Limb (tissue), 2 donors: ENCODE data around the gene HAUS7.

Experiments
- DNase-seq, 2 donors: peaks; one replicate each; pipeline ENCODE4 v3.0.0-alpha.2; 2016; ENCODE audit errors: extremely low spot score in 2 of 2

Gene HAUS7

GRCh38 chrX:153499876-153500275, 29.5 kb upstream of the HAUS7 start:
- DNase-seq: no peak

DNA sequence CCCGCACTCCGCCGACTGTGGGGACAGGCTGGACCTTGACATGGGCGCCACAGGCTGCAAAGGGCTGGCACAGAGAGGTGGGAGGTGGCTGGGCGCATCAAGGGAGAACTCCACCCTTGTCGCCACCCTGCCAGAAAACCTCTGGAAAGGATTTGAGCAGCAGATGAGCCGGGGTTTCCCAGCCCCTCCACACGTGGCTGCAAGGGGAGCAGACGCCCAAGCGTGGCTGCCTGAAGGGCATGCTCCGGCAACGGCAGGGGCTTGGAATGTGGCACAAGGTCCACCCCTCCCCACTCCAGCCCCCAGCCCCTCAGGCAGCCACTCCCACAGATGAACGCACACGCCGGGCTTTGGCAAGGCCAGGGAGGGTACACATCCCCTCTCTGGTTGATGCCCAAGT, 29.0 kb upstream of the HAUS7 start:
- DNase-seq: no peak

- DNase-seq: no peak
Observed at GRCh38 chrX:153498453-153498852, 28.1 kb upstream of the HAUS7 start.

DNA sequence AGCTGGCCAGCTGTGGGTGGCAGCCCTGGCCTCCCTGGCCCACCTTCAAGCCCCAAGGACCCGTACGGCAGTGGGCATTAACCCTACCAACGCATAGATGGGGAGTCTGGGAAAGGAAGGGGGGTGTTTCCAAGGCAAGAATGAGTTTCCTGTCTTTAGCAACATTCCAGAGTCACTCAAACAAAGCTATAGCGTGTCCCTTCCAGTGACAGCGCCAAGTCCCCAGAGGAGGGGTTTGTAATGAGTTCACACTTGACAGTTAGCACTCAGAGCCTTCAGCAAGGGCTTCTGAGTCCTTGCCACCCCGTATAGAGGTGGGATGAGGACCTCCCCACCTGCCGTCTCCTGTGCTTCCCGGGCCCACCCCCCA, 26.2 kb upstream of the HAUS7 start:
- no peak for DNase-seq

- DNase-seq: no peak
Observed at GRCh38 chrX:153495903-153496589, 25.7 kb upstream of the HAUS7 start.

DNA sequence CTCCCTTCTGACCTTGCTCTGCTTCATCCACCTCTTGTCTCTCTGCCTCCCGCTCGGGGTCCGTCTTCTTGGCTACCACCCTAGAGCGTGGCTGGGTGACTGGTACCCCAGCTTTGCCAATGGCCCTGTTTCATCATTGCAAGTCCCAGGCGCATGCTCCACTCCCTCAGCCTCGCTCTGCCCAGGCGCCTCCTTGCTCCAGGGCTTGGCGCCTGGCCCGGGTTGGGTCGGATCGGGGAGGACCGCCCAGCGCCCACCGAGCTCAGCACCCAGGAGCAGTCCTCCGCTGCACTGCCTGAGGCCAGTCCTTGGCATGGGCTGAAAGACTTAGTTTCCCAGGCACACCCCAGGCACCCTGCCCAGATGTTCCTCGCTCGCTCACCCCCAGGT, 25.0 kb upstream of the HAUS7 start:
- DNase-seq: peak in 1 of 2 donors; percentile 47

GRCh38 chrX:153494541-153495361, 24.4 kb upstream of the HAUS7 start, which contains the start of gene BGN:
Gene BGN (plus strand): TSS chrX:153494980. CDS start chrX:153504632, 9,652 bp downstream.
- DNase-seq: peak; percentile 30 to 69

GRCh38 chrX:153494061-153494460, 23.7 kb upstream of the HAUS7 start:
- no peak for DNase-seq

DNA sequence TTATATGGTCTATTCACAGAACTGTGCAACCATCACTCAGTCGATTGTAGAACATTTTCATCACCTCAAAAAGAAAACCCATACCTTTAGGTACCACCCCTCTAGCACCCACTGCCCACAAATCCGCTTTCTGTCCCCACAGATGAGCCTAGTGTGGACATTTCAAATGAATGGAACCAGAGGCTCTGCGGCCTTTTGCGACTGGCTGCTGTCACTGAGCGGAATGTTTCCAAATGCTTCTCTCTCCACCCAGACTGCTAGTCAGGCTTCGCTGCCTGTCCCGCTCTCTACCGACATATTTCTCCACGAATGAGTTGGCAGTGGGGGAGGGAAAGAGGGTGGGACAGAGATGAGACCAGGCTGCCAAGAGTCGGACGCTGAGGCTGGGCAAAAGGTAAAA, 22.7 kb upstream of the HAUS7 start:
- no peak for DNase-seq

DNA sequence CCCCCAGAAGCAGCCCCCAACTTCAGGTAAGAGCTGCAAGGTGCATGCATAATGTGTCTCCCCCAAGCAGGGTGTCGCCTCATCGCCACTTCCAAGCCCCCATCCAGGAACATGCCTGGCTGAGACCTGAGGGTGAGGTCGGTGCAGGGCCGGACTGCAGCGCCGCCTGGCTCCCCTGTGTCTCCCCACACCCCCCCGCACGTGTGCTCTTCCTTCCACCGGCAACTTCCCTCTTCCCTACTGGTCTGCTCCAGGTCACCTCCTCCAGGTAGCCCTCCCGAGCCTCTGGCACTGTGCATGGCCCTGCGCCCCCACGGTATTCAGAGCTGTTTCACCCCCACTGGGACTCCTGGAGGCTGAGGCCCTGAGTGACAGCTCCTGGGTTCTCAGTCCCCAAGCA, 22.2 kb upstream of the HAUS7 start:
- no peak for DNase-seq

- no peak for DNase-seq
Observed at GRCh38 chrX:153491918-153492317, 21.5 kb upstream of the HAUS7 start.

DNA sequence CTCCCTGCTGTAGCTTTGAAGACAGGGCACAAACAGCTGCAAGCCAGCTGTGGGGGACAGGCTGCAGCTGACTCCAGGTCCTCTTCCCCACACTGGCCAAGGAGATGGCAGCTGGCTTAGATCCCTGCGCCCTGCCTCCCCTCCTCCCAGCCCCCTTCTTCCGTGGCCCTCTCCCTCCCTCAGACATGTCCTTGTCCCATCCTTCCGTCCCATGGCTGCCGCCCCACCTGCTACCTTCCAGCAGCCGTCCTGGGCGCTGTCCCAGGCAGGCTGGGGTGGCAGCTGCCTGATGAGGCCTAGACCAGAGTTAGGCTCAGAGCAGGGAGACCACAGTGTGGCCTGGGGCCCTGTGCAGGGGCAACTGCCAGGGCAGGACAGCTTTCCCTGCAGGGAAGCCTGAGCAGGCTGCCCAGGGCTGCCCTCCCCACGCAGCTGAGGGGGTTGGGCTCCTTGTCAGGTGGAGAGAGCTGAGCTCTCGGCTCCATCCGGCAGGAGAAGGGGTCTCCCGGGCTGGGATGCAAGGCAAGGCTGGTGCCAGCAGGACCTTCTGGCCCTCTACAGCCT, 21.1 kb upstream of the HAUS7 start:
- DNase-seq: peak in 1 of 2 donors; percentile 45

GRCh38 chrX:153490217-153490930, 20.0 kb upstream of the HAUS7 start:
- no peak for DNase-seq

GRCh38 chrX:153488231-153488914, 18.0 kb upstream of the HAUS7 start:
- DNase-seq: peak in 1 of 2 donors; percentile 50

GRCh38 chrX:153487590-153488071, 17.3 kb upstream of the HAUS7 start:
- no peak for DNase-seq

DNA sequence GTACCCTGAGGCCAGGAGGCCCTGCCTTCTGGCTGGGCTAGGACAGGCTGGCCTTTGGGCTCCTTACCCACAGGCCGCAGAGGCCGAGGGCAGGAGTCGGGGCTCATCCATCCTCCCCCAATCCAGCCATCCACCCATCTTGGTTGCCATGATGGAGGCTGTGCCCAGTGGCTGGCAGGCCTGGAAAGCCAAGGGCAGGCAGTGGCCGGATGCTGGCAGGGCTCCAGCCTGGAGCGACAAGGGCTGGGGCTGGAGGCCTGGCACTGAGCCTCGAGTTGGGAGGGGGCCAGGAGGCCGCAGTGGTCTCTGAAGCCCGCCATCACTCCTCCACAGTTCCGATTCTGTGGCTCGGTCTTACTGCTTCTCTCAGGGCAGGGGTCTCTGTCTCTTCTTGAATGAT, 15.8 kb upstream of the HAUS7 start:
- no peak for DNase-seq

DNA sequence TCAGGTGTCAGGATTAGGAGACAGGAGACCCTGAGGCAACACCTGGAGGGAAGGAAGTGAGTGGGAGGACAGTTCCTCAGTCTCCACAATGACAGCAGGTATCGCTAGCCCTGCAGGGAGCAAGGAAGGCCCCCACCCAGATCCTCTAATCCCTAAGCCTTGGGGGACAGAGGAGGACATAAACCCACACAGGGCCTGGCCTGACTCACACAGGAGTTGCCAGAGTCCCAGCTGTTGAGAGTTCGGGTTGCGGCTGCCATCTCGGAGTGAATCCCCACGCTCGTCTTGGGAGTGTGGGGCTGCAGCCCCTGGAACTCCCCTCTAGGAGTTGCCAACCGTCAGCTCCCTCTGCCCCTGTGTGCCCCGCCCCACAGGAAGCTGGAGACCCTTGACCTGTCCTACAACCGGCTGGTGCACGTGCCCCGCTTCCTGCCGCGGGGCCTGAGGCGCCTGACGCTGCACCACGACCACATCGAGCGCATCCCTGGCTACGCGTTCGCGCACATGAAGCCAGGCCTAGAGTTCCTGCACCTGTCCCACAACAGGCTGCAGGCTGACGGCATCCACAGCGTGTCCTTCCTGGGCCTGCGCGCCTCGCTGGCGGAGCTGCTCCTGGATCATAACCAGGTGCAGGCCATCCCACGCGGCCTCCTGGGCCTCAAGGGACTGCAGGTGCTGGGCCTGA, 15.2 kb upstream of the HAUS7 start:
- no peak for DNase-seq

- DNase-seq: no peak
Observed at GRCh38 chrX:153482376-153483015, 12.1 kb upstream of the HAUS7 start.

GRCh38 chrX:153481043-153481442, 10.7 kb upstream of the HAUS7 start:
- no peak for DNase-seq

GRCh38 chrX:153478746-153479145, 8.4 kb upstream of the HAUS7 start:
- DNase-seq: peak in 1 of 2 donors; percentile 55
